Naive thymus-derived CD4-positive, alpha-beta T cell (primary cell): ENCODE data around the gene MACIR. TPM values are rescaled to one million over a fixed set of nuclear protein-coding genes. Genes with fewer than 3 reads are reported as not detected.

Experiments
- ATAC-seq: fragments of 150-1000 bp; cut with Tn5 transposase; 2 replicates; pipeline ENCODE4 v1.10.0; 2021; ENCODE audit warnings: mild to moderate bottlenecking, moderate library complexity
- CTCF ChIA-PET: fragments of 350-600 bp; sonication (Branson Sonifier 250); formaldehyde crosslinking; loops from one replicate; lab custom pipeline; 2021; ENCODE audit warnings: antibody characterized with exemption; lab: Charles Lee
- POLR2A ChIA-PET: fragments of 350-600 bp; sonication (Branson Sonifier 250); formaldehyde crosslinking; loops from one replicate; lab custom pipeline; 2021; ENCODE audit warnings: antibody characterized with exemption, inconsistent platforms; lab: Charles Lee
- DNase-seq, 9 donors: peaks; one replicate each; pipeline versions ENCODE4 v3.0.0 to v3.0.0-alpha.2; 2020 to 2022; ENCODE audit warnings: mixed read lengths in 1 of 9
- H3K27ac ChIP-seq: one replicate; pipeline ENCODE4 v1.7.0; 2013; ENCODE audit warnings: mild to moderate bottlenecking, low read depth, low read length, moderate library complexity
- H3K27me3 ChIP-seq, 2 donors: one replicate each; pipeline ENCODE4 v1.7.0; 2013; ENCODE audit warnings: low read length in 2 of 2, mild to moderate bottlenecking in 2 of 2, moderate library complexity in 2 of 2; ENCODE audit not compliant: control insufficient read depth in 2 of 2, insufficient read depth in 2 of 2
- H3K36me3 ChIP-seq, 3 experiments: 1 replicate in 2 of 3; 2 replicates in 1 of 3; pipeline ENCODE4 v1.7.0; 2013; ENCODE audit warnings: low read length in 3 of 3, mild to moderate bottlenecking in 3 of 3, moderate library complexity in 1 of 3; ENCODE audit not compliant: insufficient read depth in 3 of 3, control insufficient read depth in 2 of 3
- H3K4me1 ChIP-seq, 2 donors: one replicate each; pipeline ENCODE4 v1.7.0; 2013; ENCODE audit warnings: low read length in 2 of 2, mild to moderate bottlenecking in 2 of 2, moderate library complexity in 1 of 2; ENCODE audit not compliant: control insufficient read depth in 2 of 2, insufficient read depth in 2 of 2
- H3K4me3 ChIP-seq: 2 replicates; pipeline ENCODE4 v1.7.0; 2013; ENCODE audit warnings: mild to moderate bottlenecking, low read length
- H3K9me3 ChIP-seq, 3 experiments: 1 replicate in 2 of 3; 2 replicates in 1 of 3; pipeline ENCODE4 v1.7.0; 2013; ENCODE audit warnings: low read length in 3 of 3; ENCODE audit not compliant: control insufficient read depth in 2 of 3
- H3K27ac Mint-ChIP-seq, 9 donors: one replicate each; pipeline ENCODE4 v1.8.0; 2020 to 2022; ENCODE audit warnings: mixed read lengths in 9 of 9, mild to moderate bottlenecking in 8 of 9, moderate library complexity in 5 of 9, inconsistent platforms in 2 of 9
- H3K27me3 Mint-ChIP-seq, 5 donors: one replicate each; pipeline ENCODE4 v1.8.0; 2021 to 2022; ENCODE audit warnings: mixed read lengths in 5 of 5, mild to moderate bottlenecking in 1 of 5
- H3K36me3 Mint-ChIP-seq, 5 donors: one replicate each; pipeline ENCODE4 v1.8.0; 2020 to 2022; ENCODE audit warnings: mixed read lengths in 5 of 5, mild to moderate bottlenecking in 3 of 5, inconsistent platforms in 1 of 5
- H3K4me1 Mint-ChIP-seq, 7 donors: one replicate each; pipeline ENCODE4 v1.8.0; 2020 to 2022; ENCODE audit warnings: mixed read lengths in 7 of 7, mild to moderate bottlenecking in 3 of 7, inconsistent platforms in 1 of 7
- H3K4me3 Mint-ChIP-seq, 10 donors: one replicate each; pipeline ENCODE4 v1.8.0; 2020 to 2022; ENCODE audit warnings: mild to moderate bottlenecking in 10 of 10, mixed read lengths in 10 of 10, moderate library complexity in 6 of 10, inconsistent platforms in 2 of 10
- H3K9me3 Mint-ChIP-seq, 11 donors: one replicate each; pipeline ENCODE4 v1.8.0; 2020 to 2022; ENCODE audit warnings: mixed read lengths in 11 of 11, mild to moderate bottlenecking in 4 of 11, inconsistent platforms in 1 of 11, moderate library complexity in 1 of 11
- intact Hi-C, 2 donors: fragments of 100-400 bp; cut with micrococcal nuclease; formaldehyde crosslinking; loops; one replicate each; pipeline ENCODE4 v1.15.1; 2023
- polyA plus RNA-seq, 2 donors: library from polyadenylated mRNA; unstranded; fragments of 300-500 nt; fragmentation: Illumina TruSeq; gene quantifications; one replicate each; pipeline ENCODE4 v1.2.3, GENCODE V29; 2021
- total RNA-seq, 6 experiments: library from RNA in 5 of 6; stranded (reverse) in 5 of 6; gene quantifications; 1 replicate in 5 of 6; 2 replicates in 1 of 6; pipeline ENCODE4 v1.2.3 and lab custom pipeline; 2021 to 2026

The MACIR gene
- total and polyA plus RNA-seq, 7 experiments from 2014 or later = 1.4 to 6.1 (median 2.3) TPM

DNA sequence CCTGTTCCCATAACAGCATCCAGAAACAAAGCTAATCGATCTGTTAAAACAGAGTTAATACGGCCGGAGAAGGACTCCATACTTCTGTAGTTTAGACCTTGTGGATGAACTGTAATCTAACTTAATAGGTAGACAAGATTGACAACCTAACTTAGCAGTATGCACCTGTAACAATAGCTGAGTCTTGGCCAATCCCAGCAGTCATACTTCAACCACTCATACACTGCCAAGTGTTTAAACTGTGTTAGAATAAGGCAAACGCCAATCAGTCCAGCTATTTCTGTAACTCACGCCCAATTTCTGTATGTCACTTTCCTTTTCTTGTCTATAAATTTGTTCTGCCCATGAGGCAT lies 33.7 kb upstream of the MACIR start:
- H3K4me3 Mint-ChIP-seq = no peak overlapping the region
- no peaks in the 10 kb centered on the region for H3K36me3 ChIP-seq
- H3K36me3 Mint-ChIP-seq = peaks cover 0 to 4% (median 0%) of the 10 kb centered on the region in 5 donors
- H3K4me1 ChIP-seq = no peaks in the 10 kb centered on the region
- CTCF ChIA-PET = interaction anchor here (0.9 to 2.1 kb wide), 6 partner anchors 8 to 689 kb away, joined by 3 to 7 read pairs (median 3); no protein-coding TSS in a partner anchor
- H3K9me3 Mint-ChIP-seq = no peaks in the 10 kb centered on the region
- H3K27me3 ChIP-seq = peaks cover 0 to 4% of the 10 kb centered on the region in 2 donors
- no peak overlapping the region for H3K4me3 ChIP-seq
- H3K27me3 Mint-ChIP-seq = peaks cover 11 to 49% (median 30%) of the 10 kb centered on the region in 5 donors
- DNase-seq (no peak), ATAC-seq (no peak)
- intact Hi-C loops = loop anchor here (1.0 to 5.0 kb wide), 7 partner anchors 34 to 689 kb away; partner anchors contain the start of gene MACIR (in 1 of the 2)
- H3K4me1 Mint-ChIP-seq = peaks cover 0 to 5% (median 0%) of the 10 kb centered on the region in 7 donors
- no peak overlapping the region for H3K27ac Mint-ChIP-seq
- no peaks in the 10 kb centered on the region for H3K9me3 ChIP-seq
- no peak overlapping the region for H3K27ac ChIP-seq
- POLR2A ChIA-PET = no interaction called here

- no peaks in the 10 kb centered on the region for H3K9me3 Mint-ChIP-seq
- no peak overlapping the region for H3K27ac Mint-ChIP-seq
- Histone ChIP-seq H3K4me1 (no peaks in the 10 kb centered on the region), H3K27ac (no peak overlapping the region), H3K9me3 (no peaks in the 10 kb centered on the region), H3K27me3 (peaks cover 0 to 4% of the 10 kb centered on the region in 2 donors), H3K36me3 (no peaks in the 10 kb centered on the region), H3K4me3 (no peak overlapping the region)
- H3K36me3 Mint-ChIP-seq = peaks cover 0 to 4% (median 0%) of the 10 kb centered on the region in 5 donors
- no peak overlapping the region for H3K4me3 Mint-ChIP-seq
- intact Hi-C loops = no loop called here
- ChIA-PET CTCF (no interaction called here), POLR2A (no interaction called here)
- no peak for ATAC-seq
- DNase-seq = no peak
- H3K27me3 Mint-ChIP-seq = peaks cover 11 to 56% (median 33%) of the 10 kb centered on the region in 5 donors
- H3K4me1 Mint-ChIP-seq = peaks cover 0 to 5% (median 0%) of the 10 kb centered on the region in 7 donors
Observed at GRCh38 chr5:103228061-103228460, 30.5 kb upstream of the MACIR start.

GRCh38 chr5:103228588-103228987 lies 30.0 kb upstream of the MACIR start:
- Mint-ChIP-seq H3K36me3 (peaks cover 0 to 4% (median 0%) of the 10 kb centered on the region in 5 donors), H3K27me3 (peaks cover 11 to 56% (median 33%) of the 10 kb centered on the region in 5 donors), H3K27ac (no peak overlapping the region), H3K4me1 (peaks cover 0 to 5% (median 0%) of the 10 kb centered on the region in 7 donors), H3K9me3 (no peaks in the 10 kb centered on the region), H3K4me3 (no peak overlapping the region)
- ATAC-seq = no peak
- H3K9me3 ChIP-seq = no peaks in the 10 kb centered on the region
- H3K27ac ChIP-seq = no peak overlapping the region
- peaks cover 0 to 4% of the 10 kb centered on the region in 2 donors for H3K27me3 ChIP-seq
- ChIA-PET POLR2A (no interaction called here), CTCF (no interaction called here)
- intact Hi-C loops = no loop called here
- no peaks in the 10 kb centered on the region for H3K36me3 ChIP-seq
- DNase-seq = no peak
- no peak overlapping the region for H3K4me3 ChIP-seq
- H3K4me1 ChIP-seq = no peaks in the 10 kb centered on the region

DNA sequence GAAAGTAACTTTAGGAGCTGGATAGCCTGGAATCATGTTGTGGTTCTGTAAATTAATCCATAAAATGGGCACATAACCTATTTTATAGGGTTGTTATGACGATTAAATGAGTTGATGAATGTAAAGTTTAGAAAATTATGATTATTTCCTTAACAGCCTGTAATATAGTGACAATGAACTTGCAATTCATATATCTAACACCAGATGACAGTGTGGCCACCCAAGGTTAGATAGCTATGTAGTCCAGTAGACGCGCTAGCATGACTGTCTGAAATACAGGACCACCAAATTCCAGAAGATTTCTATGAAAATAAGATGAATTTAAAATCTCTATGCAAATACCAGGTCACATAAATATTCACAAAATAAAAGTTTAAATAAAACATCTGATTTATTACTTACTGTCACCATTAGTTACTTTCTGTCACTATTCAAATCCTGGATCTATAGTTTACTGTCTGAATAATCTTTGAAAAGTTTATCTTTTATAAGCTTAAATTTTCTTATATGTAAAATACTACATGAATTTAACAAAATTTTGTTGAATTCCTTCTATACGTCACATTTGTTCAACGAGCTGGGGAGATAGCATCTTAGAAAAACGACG lies 26.1 kb upstream of the MACIR start:
- Mint-ChIP-seq H3K27ac (no peak overlapping the region), H3K4me3 (no peak overlapping the region)

DNA sequence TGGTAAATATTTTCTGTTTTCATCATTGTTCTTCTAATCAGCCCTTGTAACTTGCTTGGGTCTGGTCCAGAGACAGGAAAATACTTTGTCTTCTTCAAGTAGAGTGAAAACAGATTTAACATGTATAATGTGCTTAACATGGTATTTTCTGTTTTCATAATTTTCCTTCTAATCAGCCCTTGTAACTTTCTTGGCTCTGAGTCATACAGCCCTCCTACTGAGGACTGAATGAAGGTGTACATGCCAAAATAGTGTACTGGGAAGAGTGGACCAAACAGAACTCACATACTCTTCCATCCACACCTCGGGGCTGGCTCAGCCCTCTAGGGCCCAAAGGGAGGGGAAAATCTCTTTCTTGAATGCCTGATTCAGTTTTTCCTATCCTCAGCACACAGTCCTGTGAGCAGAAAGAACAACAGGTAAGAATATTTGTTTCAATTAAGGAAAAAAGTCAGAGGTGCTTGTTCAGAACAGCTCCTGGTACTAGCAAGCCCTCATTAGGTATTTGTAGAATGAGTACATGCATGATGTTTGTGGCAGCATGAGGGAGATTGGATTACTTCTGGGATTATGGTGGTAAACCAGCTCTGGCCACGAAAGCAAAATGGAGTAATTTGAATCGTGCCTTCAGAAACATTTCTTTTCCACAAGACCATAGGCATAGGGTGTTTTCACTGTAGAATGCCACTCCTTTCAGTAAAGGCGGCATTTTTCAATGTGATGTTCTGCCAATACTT lies 24.2 kb upstream of the MACIR start:
- Mint-ChIP-seq H3K27ac (no peak overlapping the region), H3K27me3 (peaks cover 9 to 37% (median 12%) of the 10 kb centered on the region in 5 donors), H3K36me3 (peaks cover 0 to 4% (median 0%) of the 10 kb centered on the region in 5 donors), H3K4me1 (no peaks in the 10 kb centered on the region), H3K4me3 (no peak overlapping the region), H3K9me3 (peaks cover 0 to 13% (median 7%) of the 10 kb centered on the region in 11 donors)
- Histone ChIP-seq H3K9me3 (no peaks in the 10 kb centered on the region), H3K27ac (no peak overlapping the region), H3K4me3 (no peak overlapping the region), H3K36me3 (no peaks in the 10 kb centered on the region), H3K27me3 (peaks cover 0 to 4% of the 10 kb centered on the region in 2 donors), H3K4me1 (no peaks in the 10 kb centered on the region)
- DNase-seq = no peak
- intact Hi-C loops = no loop called here
- no peak for ATAC-seq
- ChIA-PET CTCF (interaction anchor here (0.5 kb wide), 1 partner anchor 122 kb away, joined by 3 read pairs; no protein-coding TSS in a partner anchor), POLR2A (no interaction called here)

More for the DNA sequence above, 26.1 kb upstream of the MACIR start:
- Mint-ChIP-seq H3K9me3 (no peaks in the 10 kb centered on the region), H3K36me3 (no peaks in the 10 kb centered on the region), H3K4me1 (no peaks in the 10 kb centered on the region), H3K27me3 (peaks cover 2 to 41% (median 14%) of the 10 kb centered on the region in 5 donors)
- ATAC-seq = peak; percentile 81
- intact Hi-C loops = loop anchor here (1.0 kb wide), 3 partner anchors 26 to 243 kb away; partner anchors contain the start of gene MACIR (in 1 of the 2)
- peak in 7 of 9 donors; percentile 14 to 38 (median 23) for DNase-seq
- no peaks in the 10 kb centered on the region for H3K27me3 ChIP-seq
- no peaks in the 10 kb centered on the region for H3K4me1 ChIP-seq
- no peaks in the 10 kb centered on the region for H3K9me3 ChIP-seq
- H3K27ac ChIP-seq = no peak overlapping the region
- ChIA-PET POLR2A (no interaction called here), CTCF (interaction anchor here (0.6 to 2.1 kb wide), 10 partner anchors 8 to 256 kb away, joined by 3 to 40 read pairs (median 4); partner anchors contain the start of gene MACIR)
- H3K4me3 ChIP-seq = no peak overlapping the region
- no peaks in the 10 kb centered on the region for H3K36me3 ChIP-seq

- CTCF ChIA-PET = no interaction called here
- ATAC-seq (no peak), DNase-seq (no peak)
- Histone ChIP-seq H3K4me3 (no peak overlapping the region), H3K27me3 (peaks cover 0 to 4% of the 10 kb centered on the region in 2 donors), H3K36me3 (no peaks in the 10 kb centered on the region), H3K27ac (no peak overlapping the region), H3K9me3 (no peaks in the 10 kb centered on the region), H3K4me1 (no peaks in the 10 kb centered on the region)
- POLR2A ChIA-PET = no interaction called here
- intact Hi-C loops = no loop called here
- peak overlapping the region in 1 of 9 donors; percentile 23 for H3K27ac Mint-ChIP-seq
- H3K4me3 Mint-ChIP-seq = no peak overlapping the region
- peaks cover 0 to 21% (median 12%) of the 10 kb centered on the region in 11 donors for H3K9me3 Mint-ChIP-seq
- peaks cover 4 to 32% (median 15%) of the 10 kb centered on the region in 5 donors for H3K27me3 Mint-ChIP-seq
- H3K36me3 Mint-ChIP-seq = peaks cover 0 to 4% (median 0%) of the 10 kb centered on the region in 5 donors
- H3K4me1 Mint-ChIP-seq = no peaks in the 10 kb centered on the region
Observed at GRCh38 chr5:103235891-103236290, 22.7 kb upstream of the MACIR start.
